M059J (cell line): ENCODE data around the gene TLK2. TPM values are rescaled to one million over a fixed set of nuclear protein-coding genes. Genes with fewer than 3 reads are reported as not detected.
A peak's percentile ranks its signal among the peaks of the same experiment; 100 is the strongest.

Experiments
- DNase-seq: peaks from one replicate; pipeline ENCODE4 v3.0.0-alpha.2; 2012; ENCODE audit warnings: low read depth
- total RNA-seq: library from RNA; depleted of rRNA; stranded (reverse); fragments of >200 nt; shearing (Covaris generic); gene quantifications from 2 replicates; pipeline ENCODE4 v1.2.3, GENCODE V29; 2014; rRNA removed

TLK2 gene
- total RNA-seq, 1 experiment from 2014 or later, result 43.9 TPM

DNA sequence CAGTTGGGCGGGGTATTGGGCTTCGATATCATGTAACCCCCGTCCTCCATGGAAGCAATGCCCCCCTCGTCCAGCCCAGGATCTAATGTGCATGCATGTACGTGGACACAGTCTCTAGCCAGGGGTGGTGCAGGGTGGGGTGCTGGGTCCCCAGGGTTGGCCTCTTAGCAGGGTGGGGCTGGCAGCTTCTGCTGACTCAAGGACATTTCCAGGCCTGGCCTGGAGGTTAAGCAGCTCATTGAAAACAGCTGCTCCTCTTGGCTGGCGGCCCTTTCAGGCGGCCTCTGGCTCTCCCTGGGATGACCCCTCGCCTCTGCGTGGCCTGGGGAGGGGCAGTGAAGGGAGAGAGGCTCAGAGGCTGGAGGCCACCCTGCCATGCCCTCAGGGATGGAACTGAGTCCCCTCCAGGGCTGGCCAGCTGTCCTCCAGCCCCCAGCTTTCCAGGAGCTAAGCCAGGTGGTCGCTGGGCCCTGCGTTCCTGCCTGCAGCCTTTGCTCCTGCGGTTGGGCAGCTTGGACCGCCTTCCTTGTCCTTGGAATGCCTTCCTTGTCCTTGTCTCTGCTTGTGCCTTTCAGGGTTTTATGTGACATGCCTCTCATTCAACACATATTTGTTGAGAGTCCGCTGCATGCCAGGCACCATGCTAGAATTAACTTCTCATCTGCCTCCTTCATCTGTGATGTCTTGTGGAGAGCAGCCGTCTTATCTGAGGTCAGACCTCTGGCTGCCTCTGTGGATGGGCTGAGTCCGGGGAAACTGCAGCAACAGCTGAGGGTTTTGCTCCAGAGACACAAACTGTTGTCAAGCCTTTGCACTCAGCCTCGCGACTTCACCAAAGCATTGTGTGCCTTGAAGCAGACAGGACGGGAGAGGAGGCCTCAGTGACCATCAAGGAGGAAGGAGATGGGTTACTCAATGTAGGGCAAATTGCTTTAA lies 175.5 kb downstream of the TLK2 start:
- DNase-seq, result peak; percentile 66

DNA sequence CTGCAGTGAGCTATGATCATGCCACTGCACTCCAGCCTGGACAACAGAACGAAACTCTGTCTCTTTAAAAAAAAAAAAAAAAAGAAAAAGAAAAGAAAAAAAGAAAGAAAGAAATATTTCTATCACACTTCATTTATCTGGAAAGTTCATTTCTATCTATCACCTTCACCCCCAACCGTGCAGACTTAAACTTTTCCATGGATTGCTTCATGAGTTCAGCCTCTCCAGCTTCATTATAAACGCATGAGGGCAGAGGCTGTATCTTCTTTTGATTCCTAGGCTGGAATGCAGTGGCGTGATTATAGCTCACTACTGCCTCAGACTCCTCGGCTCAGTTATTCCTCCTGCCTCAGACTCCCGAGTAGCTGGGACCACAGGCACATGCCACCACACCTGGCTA lies 177.0 kb downstream of the TLK2 start:
- DNase-seq, result no peak

GRCh38 chr17:62656446-62656845 lies 177.8 kb downstream of the TLK2 start:
- no peak for DNase-seq

DNA sequence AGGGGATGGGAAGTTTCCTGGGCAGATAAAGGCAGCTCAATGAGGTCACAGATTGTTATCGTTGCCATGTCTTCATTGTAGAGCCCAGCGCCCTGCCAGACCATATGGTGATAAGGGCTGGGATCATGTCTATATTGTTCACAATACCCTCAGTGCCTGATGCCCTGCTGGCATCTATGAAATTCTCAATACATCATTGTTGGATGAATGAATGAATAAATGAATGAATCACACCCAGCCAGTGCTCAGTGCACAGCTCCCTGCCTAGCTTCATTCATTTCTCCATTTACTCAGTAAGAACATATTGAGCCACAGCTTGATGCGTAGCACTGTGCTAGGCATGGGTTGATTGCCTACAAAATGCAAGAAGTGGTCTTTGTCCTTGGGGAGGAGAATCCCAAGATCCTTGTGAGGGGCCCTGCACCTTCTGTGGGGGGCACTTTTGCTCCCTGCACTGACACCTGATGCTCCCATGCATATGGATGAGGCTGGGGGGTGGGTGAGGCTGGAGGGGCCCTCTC lies 178.6 kb downstream of the TLK2 start:
- no peak for DNase-seq

DNA sequence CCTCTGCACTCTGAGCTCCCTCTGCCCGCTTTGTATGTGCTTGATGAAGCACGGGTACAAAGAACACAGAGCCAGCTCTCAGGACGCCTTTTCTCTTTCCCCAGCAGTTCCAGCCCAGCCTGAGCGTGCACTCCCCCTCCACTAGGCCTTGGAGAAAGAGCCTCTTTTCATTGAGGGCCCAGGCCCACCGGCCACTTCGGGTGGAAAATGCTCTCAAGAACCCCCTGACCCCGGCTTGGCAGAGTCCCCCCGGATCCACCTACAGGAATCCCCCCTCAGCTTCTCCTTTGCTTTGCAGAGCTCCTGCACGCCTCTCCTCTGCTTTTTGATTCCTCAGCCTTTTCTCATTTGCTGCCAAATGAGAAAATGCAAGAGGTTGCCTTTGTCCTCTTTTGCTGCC lies 179.1 kb downstream of the TLK2 start:
- no peak for DNase-seq

DNA sequence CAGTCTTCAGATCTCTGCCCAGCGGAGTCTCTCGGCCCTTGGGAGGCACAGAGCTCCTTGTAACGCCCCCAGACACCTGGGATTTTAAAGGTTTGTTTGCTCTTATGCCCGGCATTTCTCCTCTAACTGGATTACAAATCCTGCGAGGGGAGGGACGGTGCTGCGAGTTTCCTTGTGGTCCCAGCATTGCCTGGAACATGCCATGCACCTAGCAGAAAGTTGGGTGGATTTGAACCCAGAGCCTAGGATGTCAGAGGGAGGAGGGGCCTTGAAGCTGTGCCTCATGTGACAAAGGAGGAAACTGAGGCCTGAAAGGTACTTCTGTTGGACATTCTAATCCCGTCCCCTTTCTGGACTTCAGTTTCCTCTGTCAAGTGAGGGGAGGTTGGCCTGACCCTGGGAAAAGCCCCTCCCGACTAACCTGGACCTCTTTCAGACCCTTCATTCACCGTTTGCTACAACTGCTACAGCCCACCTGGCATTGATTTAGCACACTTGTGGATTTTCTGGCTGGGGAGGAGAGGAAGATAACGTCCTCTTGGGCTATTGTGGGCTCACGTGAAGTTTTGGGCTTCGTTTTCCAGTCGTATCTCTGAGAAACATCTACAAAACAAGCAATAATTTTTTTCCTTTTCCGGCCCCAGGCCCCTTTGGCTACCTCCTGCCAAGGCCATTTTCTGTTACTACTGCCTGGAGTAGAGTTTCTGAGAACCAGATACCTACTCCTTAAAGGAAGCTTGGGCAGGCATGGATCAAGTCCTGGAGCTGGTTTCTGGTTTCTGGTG lies 179.7 kb downstream of the TLK2 start:
- no peak for DNase-seq

GRCh38 chr17:62660629-62661118 lies 182.0 kb downstream of the TLK2 start:
- no peak for DNase-seq

DNA sequence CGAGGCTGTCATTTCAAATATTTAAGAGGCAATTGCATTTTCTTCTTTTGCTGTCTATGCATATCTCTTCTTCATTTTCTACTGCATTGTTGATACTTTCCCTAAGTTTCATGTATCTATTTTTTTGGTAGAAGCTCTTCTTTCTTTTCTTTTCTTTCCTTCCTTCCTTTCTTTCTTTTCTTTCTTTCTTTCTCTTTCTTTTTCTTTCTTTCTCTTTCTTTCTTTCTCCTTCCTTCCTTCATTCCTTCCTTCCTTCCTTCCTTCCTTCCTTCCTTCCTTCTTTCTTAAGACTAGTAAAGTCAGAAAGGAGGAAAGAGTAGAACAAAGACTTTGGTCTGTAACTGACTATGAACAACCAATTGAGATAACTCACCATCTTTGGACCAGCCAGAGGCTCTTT lies 182.7 kb downstream of the TLK2 start:
- DNase-seq, result no peak

GRCh38 chr17:62662855-62663254 lies 184.2 kb downstream of the TLK2 start:
- no peak for DNase-seq

Other genes starting within 250 kb of the TLK2 start
- gene EFCAB3, start 98.3 kb upstream of the TLK2 start, total RNA-seq, result not detected in 2 replicates
- 18.7 and 20.1 TPM in 2 replicates for gene METTL2A, start 54.9 kb upstream of the TLK2 start, total RNA-seq
- gene MRC2, start 148.8 kb downstream of the TLK2 start, total RNA-seq, result 87.3 and 144 TPM in 2 replicates